ENCODE measurements around the gene SCFD2.

SCFD2 gene

GRCh38 chr4:52951016-52951415 is 414.8 kb downstream of the SCFD2 start:
- no peak for DNase-seq (ENCODE audit: low read depth)
- TF ChIP-seq, protein P1, sequence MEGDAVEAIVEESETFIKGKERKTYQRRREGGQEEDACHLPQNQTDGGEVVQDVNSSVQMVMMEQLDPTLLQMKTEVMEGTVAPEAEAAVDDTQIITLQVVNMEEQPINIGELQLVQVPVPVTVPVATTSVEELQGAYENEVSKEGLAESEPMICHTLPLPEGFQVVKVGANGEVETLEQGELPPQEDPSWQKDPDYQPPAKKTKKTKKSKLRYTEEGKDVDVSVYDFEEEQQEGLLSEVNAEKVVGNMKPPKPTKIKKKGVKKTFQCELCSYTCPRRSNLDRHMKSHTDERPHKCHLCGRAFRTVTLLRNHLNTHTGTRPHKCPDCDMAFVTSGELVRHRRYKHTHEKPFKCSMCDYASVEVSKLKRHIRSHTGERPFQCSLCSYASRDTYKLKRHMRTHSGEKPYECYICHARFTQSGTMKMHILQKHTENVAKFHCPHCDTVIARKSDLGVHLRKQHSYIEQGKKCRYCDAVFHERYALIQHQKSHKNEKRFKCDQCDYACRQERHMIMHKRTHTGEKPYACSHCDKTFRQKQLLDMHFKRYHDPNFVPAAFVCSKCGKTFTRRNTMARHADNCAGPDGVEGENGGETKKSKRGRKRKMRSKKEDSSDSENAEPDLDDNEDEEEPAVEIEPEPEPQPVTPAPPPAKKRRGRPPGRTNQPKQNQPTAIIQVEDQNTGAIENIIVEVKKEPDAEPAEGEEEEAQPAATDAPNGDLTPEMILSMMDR (conservative IDR thresholded peaks at IDR 0.05; ENCODE audit: control insufficient read depth, insufficient read depth, low read depth, low read length), result no peak
- H3K4me3 ChIP-seq (ENCODE audit: control insufficient read depth, low read depth, low read length), result no peak overlapping the region

DNA sequence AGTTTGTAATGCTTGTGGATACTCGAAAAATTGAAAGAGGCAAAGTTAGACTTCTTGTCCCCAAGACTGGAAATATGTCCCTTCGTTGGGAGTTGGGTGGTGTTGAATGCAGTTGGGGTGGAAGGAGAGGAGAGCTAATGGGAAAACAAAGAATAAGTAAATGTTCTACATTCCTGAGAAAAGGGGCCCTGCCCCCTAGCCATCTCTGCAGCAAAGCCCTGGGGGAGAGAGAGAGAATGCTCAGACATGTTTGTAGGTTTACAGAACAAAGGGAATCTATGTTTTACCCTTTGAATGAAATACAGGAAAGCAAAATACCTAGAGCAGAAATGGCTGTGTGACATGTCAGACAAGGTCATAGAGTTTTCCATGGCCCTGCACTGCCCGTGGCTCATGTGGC is 415.6 kb downstream of the SCFD2 start:
- no peak for DNase-seq (ENCODE audit: low read depth)
- no peak overlapping the region for H3K4me3 ChIP-seq (ENCODE audit: control insufficient read depth, low read depth, low read length)
- TF ChIP-seq, protein P1 (conservative IDR thresholded peaks at IDR 0.05; ENCODE audit: control insufficient read depth, insufficient read depth, low read depth, low read length), result no peak

DNA sequence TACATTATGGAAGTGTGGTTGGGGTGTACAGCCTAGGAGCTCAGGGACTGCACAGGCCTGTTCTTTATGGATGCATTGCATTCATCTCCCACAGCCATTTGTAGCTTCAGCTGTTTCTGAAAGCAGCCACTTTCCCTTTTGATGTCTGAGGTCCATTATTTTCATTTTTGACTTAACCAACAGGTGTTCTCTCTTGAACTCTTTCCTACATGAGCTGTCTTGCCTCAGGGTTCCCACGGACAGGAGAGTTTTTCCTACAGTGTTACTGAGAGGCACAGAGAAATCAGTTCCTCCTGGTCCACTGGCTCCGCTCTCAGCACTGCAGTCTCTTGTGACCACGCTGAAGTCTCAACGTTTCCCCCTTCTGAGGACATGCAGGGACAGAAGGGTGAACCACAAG is 416.5 kb downstream of the SCFD2 start:
- no peak overlapping the region for H3K4me3 ChIP-seq (ENCODE audit: control insufficient read depth, low read depth, low read length)
- no peak for DNase-seq (ENCODE audit: low read depth)
- TF ChIP-seq, protein P1 (conservative IDR thresholded peaks at IDR 0.05; ENCODE audit: control insufficient read depth, insufficient read depth, low read depth, low read length), result no peak

DNA sequence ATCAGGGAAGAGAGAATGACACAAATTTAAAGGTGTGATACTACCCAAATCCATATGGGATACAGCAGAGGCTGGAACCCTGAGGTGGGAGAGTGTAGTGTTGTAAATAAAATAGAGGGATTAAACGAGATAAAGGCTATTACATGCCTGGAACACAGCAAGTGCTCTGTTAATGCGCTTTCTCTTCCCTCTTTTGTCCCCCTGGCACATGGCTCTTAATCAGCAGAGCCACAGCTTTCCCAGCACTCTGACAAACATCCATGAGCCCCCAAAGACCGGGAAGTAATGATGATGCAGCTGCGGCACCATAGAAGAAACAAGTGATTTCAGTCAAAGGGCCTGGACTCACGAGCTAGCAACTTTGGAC is 417.8 kb downstream of the SCFD2 start:
- TF ChIP-seq, protein P1 (conservative IDR thresholded peaks at IDR 0.05; ENCODE audit: control insufficient read depth, insufficient read depth, low read depth, low read length), result no peak
- DNase-seq (ENCODE audit: low read depth), result no peak
- H3K4me3 ChIP-seq (ENCODE audit: control insufficient read depth, low read depth, low read length), result no peak overlapping the region

DNA sequence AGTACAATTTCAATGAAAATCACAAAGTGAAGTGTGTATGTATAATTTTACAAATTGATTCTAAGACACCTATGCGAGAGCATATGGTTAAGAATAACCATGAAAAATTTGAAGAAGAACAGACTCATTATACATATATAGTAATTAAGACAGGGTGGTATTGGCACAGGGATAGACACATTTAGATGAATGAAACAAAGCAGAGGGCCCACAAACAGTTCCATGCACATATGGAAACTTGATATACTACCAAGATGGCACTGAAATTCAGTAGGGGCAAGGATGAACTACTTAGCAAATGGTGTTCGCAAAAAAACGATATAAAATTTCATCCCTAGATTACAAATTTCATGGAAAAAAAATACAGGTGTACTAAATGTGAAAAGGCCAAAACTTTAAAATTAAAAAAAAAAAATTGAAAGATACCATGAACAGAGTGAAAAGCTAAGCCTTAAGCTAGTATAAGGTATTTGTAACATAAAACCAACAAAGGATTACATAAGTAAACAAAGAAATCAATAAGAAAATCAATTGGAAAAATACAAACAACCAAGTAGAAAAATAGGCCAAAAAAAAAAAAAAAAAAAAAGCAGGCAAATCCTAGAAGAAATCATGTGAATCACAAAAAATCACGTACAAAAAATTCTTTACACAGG is 418.3 kb downstream of the SCFD2 start:
- no peak for DNase-seq (ENCODE audit: low read depth)
- H3K4me3 ChIP-seq (ENCODE audit: control insufficient read depth, low read depth, low read length), result no peak overlapping the region
- TF ChIP-seq, protein P1 (conservative IDR thresholded peaks at IDR 0.05; ENCODE audit: control insufficient read depth, insufficient read depth, low read depth, low read length), result no peak

- no peak overlapping the region for H3K4me3 ChIP-seq (ENCODE audit: control insufficient read depth, low read depth, low read length)
- TF ChIP-seq, protein P1 (conservative IDR thresholded peaks at IDR 0.05; ENCODE audit: control insufficient read depth, insufficient read depth, low read depth, low read length), result no peak
- no peak for DNase-seq (ENCODE audit: low read depth)
These were observed 419.0 kb downstream of the SCFD2 start for GRCh38 chr4:52946855-52947254.

GRCh38 chr4:52945982-52946381 is 419.9 kb downstream of the SCFD2 start:
- DNase-seq (ENCODE audit: low read depth), result no peak
- TF ChIP-seq, protein P1 (conservative IDR thresholded peaks at IDR 0.05; ENCODE audit: control insufficient read depth, insufficient read depth, low read depth, low read length), result no peak
- no peak overlapping the region for H3K4me3 ChIP-seq (ENCODE audit: control insufficient read depth, low read depth, low read length)

Measured in fibroblast of mammary gland (primary cell).